Measurements from ENCODE around the gene PTPRN2. TPM values are rescaled to one million over a fixed set of nuclear protein-coding genes. Genes with fewer than 3 reads are reported as not detected.

Gene PTPRN2
- total RNA-seq, 1 experiment from 2014 or later: not detected

DNA sequence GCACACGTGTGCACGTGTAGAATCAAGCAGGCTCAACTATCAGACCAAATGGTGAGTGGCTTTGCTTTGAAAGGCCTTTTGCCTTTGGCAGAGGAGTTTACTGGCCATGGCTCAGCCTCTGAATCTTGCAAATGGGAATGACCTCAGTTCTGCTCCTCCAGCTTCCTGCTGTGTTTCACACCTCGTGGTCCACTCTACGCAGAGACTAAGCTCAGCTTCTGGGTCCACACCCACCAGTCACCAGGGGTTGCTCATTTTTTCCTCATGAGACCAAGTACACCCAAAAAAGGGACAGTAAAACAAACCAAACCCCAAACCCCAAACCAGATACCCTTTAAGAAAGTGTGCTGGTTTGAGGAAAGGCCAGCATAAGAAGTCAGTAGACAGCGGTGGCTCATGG lies 1014.4 kb downstream of the PTPRN2 start:
- ChIA-PET POLR2A (ENCODE audit: unreplicated experiment) (no interaction called here), CTCF (no interaction called here)

GRCh38 chr7:157572622-157573021 lies 1015.0 kb downstream of the PTPRN2 start:
- DNase-seq: no peak
- no peak overlapping the region for H3K27ac ChIP-seq
- H3K27me3 ChIP-seq (ENCODE audit: insufficient read depth, low read depth): peaks cover 100% of the 10 kb centered on the region
- H3K4me2 ChIP-seq: no peak overlapping the region
- no peaks in the 10 kb centered on the region for H3K79me2 ChIP-seq (ENCODE audit: low read depth)
- no TSS peak for BruUV-seq (replicated peaks)
- no peaks in the 10 kb centered on the region for H3K36me3 ChIP-seq (ENCODE audit: low read depth)
- no peak overlapping the region for H2AFZ ChIP-seq
- intact Hi-C loops (cut with micrococcal nuclease; ENCODE audit: unreplicated experiment): no loop called here
- no peaks in the 10 kb centered on the region for H3K9me3 ChIP-seq (ENCODE audit: insufficient read depth, low read depth)
- ChIA-PET CTCF (no interaction called here), POLR2A (ENCODE audit: unreplicated experiment) (no interaction called here)
- H3K9me2 ChIP-seq (ENCODE audit: insufficient read depth): no peaks in the 10 kb centered on the region
- no peaks in the 10 kb centered on the region for H4K20me1 ChIP-seq (ENCODE audit: insufficient read depth)
- H3K4me3 ChIP-seq: no peak overlapping the region
- H3K4me1 ChIP-seq (replicated peaks; ENCODE audit: insufficient read depth): no peaks in the 10 kb centered on the region
- TF ChIP-seq EZH2 (IDR thresholded peaks at IDR 0.05; ENCODE audit: low read depth) (no peak), CTCF (conservative IDR thresholded peaks at IDR 0.05) (no peak)
- no peaks in the 10 kb centered on the region for H3F3A ChIP-seq (ENCODE audit: insufficient read depth, low read depth)

More for the DNA sequence above, 1014.4 kb downstream of the PTPRN2 start:
- H3F3A ChIP-seq (ENCODE audit: insufficient read depth, low read depth): no peaks in the 10 kb centered on the region
- no peak overlapping the region for H2AFZ ChIP-seq
- H3K4me1 ChIP-seq (replicated peaks; ENCODE audit: insufficient read depth): no peaks in the 10 kb centered on the region
- peaks cover 100% of the 10 kb centered on the region for H3K27me3 ChIP-seq (ENCODE audit: insufficient read depth, low read depth)
- intact Hi-C loops (cut with micrococcal nuclease; ENCODE audit: unreplicated experiment): no loop called here
- H3K27ac ChIP-seq: no peak overlapping the region
- H3K79me2 ChIP-seq (ENCODE audit: low read depth): no peaks in the 10 kb centered on the region
- no peak overlapping the region for H3K4me2 ChIP-seq
- no peak for DNase-seq
- no TSS peak for BruUV-seq (replicated peaks)
- no peaks in the 10 kb centered on the region for H3K36me3 ChIP-seq (ENCODE audit: low read depth)
- no peak overlapping the region for H3K4me3 ChIP-seq
- no peak for TF ChIP-seq CTCF (conservative IDR thresholded peaks at IDR 0.05)
- TF ChIP-seq EZH2 (IDR thresholded peaks at IDR 0.05; ENCODE audit: low read depth): no peak
- H4K20me1 ChIP-seq (ENCODE audit: insufficient read depth): no peaks in the 10 kb centered on the region
- H3K9me3 ChIP-seq (ENCODE audit: insufficient read depth, low read depth): no peaks in the 10 kb centered on the region
- no peaks in the 10 kb centered on the region for H3K9me2 ChIP-seq (ENCODE audit: insufficient read depth)

DNA sequence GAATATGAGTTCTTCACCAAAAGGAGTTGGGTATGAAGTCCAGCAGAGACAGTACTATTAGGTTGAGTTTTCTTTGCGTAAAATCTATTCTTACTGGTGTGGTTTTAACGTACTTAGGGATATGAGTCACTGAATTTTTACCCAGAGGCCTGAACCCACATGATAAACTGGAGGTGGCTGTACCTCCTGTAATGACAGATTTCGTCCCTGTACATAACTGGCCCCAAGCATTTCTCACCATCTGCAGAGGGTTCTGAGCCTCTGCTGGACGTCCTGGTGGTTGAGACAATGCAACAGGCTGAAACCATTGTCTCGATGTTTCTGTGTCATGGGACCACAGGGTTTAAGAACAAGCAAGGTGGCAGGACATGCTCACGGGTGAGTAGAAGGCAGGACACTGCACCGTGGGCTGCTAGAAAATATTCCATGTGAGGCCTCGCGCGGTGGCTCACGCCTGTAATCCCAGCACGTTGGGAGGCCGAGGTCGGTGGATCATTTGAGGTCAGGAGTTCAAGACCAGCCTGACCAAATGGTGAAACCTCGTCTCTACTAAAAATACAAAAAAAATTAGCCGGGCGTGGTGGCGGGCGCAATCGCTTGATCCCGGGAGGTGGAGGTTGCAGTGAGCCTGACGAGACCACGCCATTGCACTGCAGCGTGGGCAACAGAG lies 1017.0 kb downstream of the PTPRN2 start:
- no peaks in the 10 kb centered on the region for H3K79me2 ChIP-seq (ENCODE audit: low read depth)
- ChIA-PET POLR2A (ENCODE audit: unreplicated experiment) (no interaction called here), CTCF (no interaction called here)
- H3K36me3 ChIP-seq (ENCODE audit: low read depth): no peaks in the 10 kb centered on the region
- no peak overlapping the region for H3K4me2 ChIP-seq
- no peaks in the 10 kb centered on the region for H4K20me1 ChIP-seq (ENCODE audit: insufficient read depth)
- intact Hi-C loops (cut with micrococcal nuclease; ENCODE audit: unreplicated experiment): no loop called here
- H3F3A ChIP-seq (ENCODE audit: insufficient read depth, low read depth): no peaks in the 10 kb centered on the region
- no peaks in the 10 kb centered on the region for H3K9me2 ChIP-seq (ENCODE audit: insufficient read depth)
- no peak for DNase-seq
- H3K4me1 ChIP-seq (replicated peaks; ENCODE audit: insufficient read depth): no peaks in the 10 kb centered on the region
- no peak overlapping the region for H3K27ac ChIP-seq
- no TSS peak for BruUV-seq (replicated peaks)
- H3K4me3 ChIP-seq: no peak overlapping the region
- no peak overlapping the region for H2AFZ ChIP-seq
- no peak for TF ChIP-seq EZH2 (IDR thresholded peaks at IDR 0.05; ENCODE audit: low read depth)
- TF ChIP-seq CTCF (conservative IDR thresholded peaks at IDR 0.05): no peak
- H3K9me3 ChIP-seq (ENCODE audit: insufficient read depth, low read depth): no peaks in the 10 kb centered on the region
- peaks cover 100% of the 10 kb centered on the region for H3K27me3 ChIP-seq (ENCODE audit: insufficient read depth, low read depth)

Measured in PC-9 (cell line).